Measurements from ENCODE around the gene SMIM5. TPM values are rescaled to one million over a fixed set of nuclear protein-coding genes. Genes with fewer than 3 reads are reported as not detected.

The SMIM5 gene
- total RNA-seq, 2 donors from 2014 or later = 6.4 to 12.0 TPM

DNA sequence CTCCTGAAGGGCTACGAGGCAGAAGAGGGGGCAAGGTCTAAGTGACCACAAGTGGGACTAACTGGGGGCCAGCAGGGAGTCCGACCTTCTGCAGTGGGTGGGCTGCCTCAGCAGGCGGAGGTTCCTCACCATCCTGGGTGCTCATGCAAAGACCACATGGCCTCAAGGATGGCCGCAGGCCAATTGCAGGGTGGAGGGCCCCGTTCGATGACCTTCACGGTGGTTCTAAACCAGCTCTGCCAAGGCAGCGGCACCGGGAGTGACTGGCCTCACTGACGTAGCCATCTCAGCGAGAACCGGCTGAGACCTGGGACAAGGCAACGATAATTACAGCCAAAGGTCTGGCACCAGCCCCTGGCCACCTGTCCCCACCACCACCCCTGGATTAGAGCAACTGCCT, 5.7 kb downstream of the SMIM5 start:
- peaks cover 0 to 68% of the 10 kb centered on the region in 2 donors for H3K4me1 ChIP-seq
- H3K27ac ChIP-seq = peak overlapping the region; percentile 58 to 77
- no peaks in the 10 kb centered on the region for H3K9me3 ChIP-seq
- no peak overlapping the region for H3K4me3 ChIP-seq
- no peak for DNase-seq (ENCODE audit: low spot score)
- no peaks in the 10 kb centered on the region for H3K36me3 ChIP-seq
- TF ChIP-seq, protein P1, sequence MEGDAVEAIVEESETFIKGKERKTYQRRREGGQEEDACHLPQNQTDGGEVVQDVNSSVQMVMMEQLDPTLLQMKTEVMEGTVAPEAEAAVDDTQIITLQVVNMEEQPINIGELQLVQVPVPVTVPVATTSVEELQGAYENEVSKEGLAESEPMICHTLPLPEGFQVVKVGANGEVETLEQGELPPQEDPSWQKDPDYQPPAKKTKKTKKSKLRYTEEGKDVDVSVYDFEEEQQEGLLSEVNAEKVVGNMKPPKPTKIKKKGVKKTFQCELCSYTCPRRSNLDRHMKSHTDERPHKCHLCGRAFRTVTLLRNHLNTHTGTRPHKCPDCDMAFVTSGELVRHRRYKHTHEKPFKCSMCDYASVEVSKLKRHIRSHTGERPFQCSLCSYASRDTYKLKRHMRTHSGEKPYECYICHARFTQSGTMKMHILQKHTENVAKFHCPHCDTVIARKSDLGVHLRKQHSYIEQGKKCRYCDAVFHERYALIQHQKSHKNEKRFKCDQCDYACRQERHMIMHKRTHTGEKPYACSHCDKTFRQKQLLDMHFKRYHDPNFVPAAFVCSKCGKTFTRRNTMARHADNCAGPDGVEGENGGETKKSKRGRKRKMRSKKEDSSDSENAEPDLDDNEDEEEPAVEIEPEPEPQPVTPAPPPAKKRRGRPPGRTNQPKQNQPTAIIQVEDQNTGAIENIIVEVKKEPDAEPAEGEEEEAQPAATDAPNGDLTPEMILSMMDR (IDR thresholded peaks at IDR 0.05) = no peak
- H3K27me3 ChIP-seq = no peaks in the 10 kb centered on the region

DNA sequence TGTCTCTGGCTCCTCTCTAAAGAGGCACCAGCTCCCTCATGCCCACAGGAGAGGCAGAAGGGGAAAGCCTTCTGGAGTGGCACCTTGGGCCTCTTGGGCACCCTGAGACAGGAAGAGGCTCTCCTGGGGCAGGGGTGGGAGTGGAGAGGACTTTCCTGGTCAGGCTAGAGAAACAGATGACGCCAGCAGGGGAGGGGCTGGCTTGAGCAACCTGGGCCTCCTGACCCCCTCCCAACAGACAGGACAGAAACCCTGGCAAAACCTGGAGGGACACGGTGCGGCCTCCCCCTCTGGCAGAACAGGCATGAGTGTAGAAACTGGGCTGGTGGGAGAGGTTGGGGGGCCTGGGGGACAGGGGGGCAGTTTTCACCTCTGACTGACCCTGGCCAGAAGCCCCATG, 6.1 kb downstream of the SMIM5 start:
- Histone ChIP-seq H3K4me3 (no peak overlapping the region), H3K36me3 (no peaks in the 10 kb centered on the region), H3K27ac (peak overlapping the region; percentile 58 to 77), H3K9me3 (no peaks in the 10 kb centered on the region), H3K27me3 (no peaks in the 10 kb centered on the region), H3K4me1 (peaks cover 0 to 63% of the 10 kb centered on the region in 2 donors)
- DNase-seq (ENCODE audit: low spot score) = no peak
- TF ChIP-seq, protein P1 (IDR thresholded peaks at IDR 0.05) = no peak

DNA sequence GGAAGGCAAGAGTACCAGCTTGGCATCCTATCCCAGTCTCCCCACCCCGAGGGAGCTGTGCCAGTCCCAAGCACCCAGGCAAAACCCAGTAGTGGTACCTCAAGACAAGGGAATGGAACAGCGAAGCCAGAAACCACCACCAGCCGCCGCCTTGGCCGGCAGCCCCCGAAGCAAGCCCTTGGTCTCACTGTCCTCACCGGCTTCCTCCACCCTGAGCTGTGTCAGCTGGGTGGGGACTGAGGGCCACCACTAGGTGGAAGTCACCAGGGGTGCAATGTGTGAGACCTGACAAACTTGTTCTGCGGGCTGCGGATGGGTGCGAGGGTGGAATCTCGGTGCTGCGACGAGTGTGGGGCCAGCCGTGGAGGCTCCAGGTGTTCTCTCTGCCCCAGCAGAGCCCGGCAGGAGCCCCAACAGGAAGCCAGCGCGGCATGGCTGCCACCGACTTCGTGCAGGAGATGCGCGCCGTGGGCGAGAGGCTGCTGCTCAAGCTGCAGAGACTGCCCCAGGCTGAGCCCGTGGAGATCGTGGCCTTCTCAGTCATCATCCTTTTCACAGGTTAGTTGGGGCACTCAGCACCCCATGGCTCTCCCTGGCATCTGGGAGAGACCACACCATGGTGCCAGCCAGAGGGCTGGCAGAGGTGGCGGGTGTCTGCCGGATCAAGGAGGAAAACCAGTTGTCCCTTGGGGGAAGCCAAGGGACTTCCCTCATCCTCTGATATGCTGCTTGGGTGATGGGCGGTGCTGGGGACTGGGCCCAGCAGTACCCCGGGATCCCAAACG, 6.7 kb downstream of the SMIM5 start:
- Histone ChIP-seq H3K27ac (peak overlapping the region; percentile 58 to 77), H3K4me3 (no peak overlapping the region), H3K27me3 (no peaks in the 10 kb centered on the region), H3K36me3 (no peaks in the 10 kb centered on the region), H3K9me3 (no peaks in the 10 kb centered on the region), H3K4me1 (peaks cover 0 to 57% of the 10 kb centered on the region in 2 donors)
- no peak for DNase-seq (ENCODE audit: low spot score)
- TF ChIP-seq, protein P1 (IDR thresholded peaks at IDR 0.05) = no peak

DNA sequence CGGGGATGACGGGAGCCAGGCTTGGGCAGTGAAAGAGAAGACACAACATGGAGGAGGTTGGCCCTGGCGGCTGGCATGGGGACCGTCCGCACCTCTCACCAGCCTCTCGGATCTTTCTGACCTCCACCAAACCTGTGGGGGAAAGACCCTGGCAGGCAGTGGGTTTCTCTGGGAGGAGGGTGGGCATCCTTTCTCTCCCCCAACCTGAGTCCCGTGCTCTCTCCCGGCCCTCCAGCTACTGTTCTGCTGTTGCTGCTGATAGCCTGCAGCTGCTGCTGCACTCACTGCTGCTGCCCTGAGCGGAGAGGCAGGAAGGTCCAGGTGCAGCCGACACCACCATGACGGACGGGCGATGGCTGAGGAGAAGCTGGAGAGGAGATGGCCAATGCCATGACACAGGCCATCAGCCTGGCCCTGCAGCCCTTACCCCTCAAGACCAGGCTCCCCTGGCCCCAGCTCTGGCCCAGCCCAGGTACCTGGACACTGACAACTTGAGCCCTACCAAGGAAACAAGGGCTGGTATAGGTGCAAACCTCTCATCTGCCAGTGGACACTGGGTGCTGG, 7.4 kb downstream of the SMIM5 start:
- H3K4me1 ChIP-seq = peaks cover 0 to 52% of the 10 kb centered on the region in 2 donors
- no peak for DNase-seq (ENCODE audit: low spot score)

DNA sequence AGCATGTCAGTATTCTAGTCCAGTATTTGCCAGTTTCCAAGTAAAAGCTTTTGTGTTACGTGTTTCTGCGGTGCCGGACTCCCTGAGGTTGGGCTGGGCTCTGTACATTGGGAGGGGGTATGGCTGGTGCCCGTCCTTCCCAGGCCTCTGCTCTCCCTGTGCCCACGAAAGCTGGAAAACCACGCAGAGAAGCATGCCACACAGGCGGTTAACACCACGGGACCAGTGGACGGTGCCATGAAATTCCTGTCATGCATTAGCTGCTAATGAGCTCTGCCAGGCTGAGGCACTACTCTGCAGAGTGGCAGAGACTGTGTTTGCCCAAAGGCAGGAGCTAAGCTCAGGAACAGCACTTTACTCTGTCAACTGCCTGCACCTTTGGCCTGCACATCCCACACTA, 8.1 kb downstream of the SMIM5 start:
- DNase-seq (ENCODE audit: low spot score) = no peak
- no peaks in the 10 kb centered on the region for H3K9me3 ChIP-seq
- TF ChIP-seq, protein P1 (IDR thresholded peaks at IDR 0.05) = no peak
- H3K4me1 ChIP-seq = peaks cover 0 to 45% of the 10 kb centered on the region in 2 donors
- no peaks in the 10 kb centered on the region for H3K27me3 ChIP-seq
- no peak overlapping the region for H3K4me3 ChIP-seq
- peak overlapping the region; percentile 66 to 77 for H3K27ac ChIP-seq
- H3K36me3 ChIP-seq = no peaks in the 10 kb centered on the region

More for the DNA sequence above, 7.4 kb downstream of the SMIM5 start:
- no peak overlapping the region for H3K4me3 ChIP-seq
- no peaks in the 10 kb centered on the region for H3K27me3 ChIP-seq
- H3K36me3 ChIP-seq = no peaks in the 10 kb centered on the region
- TF ChIP-seq, protein P1 (IDR thresholded peaks at IDR 0.05) = no peak
- peak overlapping the region; percentile 66 to 77 for H3K27ac ChIP-seq
- H3K9me3 ChIP-seq = no peaks in the 10 kb centered on the region

Data from right atrium auricular region (tissue), 2 donors.